GM23338 (cell line): ENCODE data around the gene GPR183. TPM values are rescaled to one million over a fixed set of nuclear protein-coding genes. Genes with fewer than 3 reads are reported as not detected.
A peak's percentile ranks its signal among the peaks of the same experiment; 100 is the strongest.

Experiments used
- ATAC-seq: fragments of 200-7000 bp; cut with Tn5 transposase; 3 replicates; pipeline ENCODE4 v1.9.1; 2020
- DNase-seq: peaks from one replicate; pipeline ENCODE4 v3.0.0-alpha.2; 2015; ENCODE audit warnings: low spot score
- H2AFZ ChIP-seq: fragments of 200-600 bp; sonication (generic); 2 replicates; pipeline ENCODE4 v1.8.0; 2016; ENCODE audit warnings: antibody characterized with exemption, mild to moderate bottlenecking, moderate library complexity
- H3F3A ChIP-seq: fragments of 200-600 bp; sonication (generic); replicated peaks from 2 replicates; pipeline ENCODE4 v1.8.0; 2017; ENCODE audit warnings: antibody characterized with exemption, mixed run types, low read depth
- H3K27ac ChIP-seq: fragments of 200-600 bp; sonication (generic); 2 replicates; pipeline ENCODE4 v1.6.1; 2016; ENCODE audit warnings: low read depth
- H3K27me3 ChIP-seq: fragments of 200-600 bp; sonication (generic); 2 replicates; pipeline ENCODE4 v1.8.0; 2016; ENCODE audit warnings: mild to moderate bottlenecking, mixed run types, moderate library complexity; ENCODE audit not compliant: insufficient read depth
- H3K36me3 ChIP-seq: fragments of 200-600 bp; sonication (generic); 2 replicates; pipeline ENCODE4 v1.8.0; 2016; ENCODE audit warnings: mild to moderate bottlenecking; ENCODE audit not compliant: insufficient read depth
- H3K4me1 ChIP-seq: fragments of 200-600 bp; sonication (generic); 2 replicates; pipeline ENCODE4 v1.8.0; 2016; ENCODE audit warnings: mild to moderate bottlenecking, moderate library complexity; ENCODE audit not compliant: insufficient read depth
- H3K4me2 ChIP-seq: fragments of 200-600 bp; sonication (generic); 2 replicates; pipeline ENCODE4 v1.7.1; 2017; ENCODE audit warnings: mixed run types
- H3K4me3 ChIP-seq: fragments of 200-600 bp; sonication (generic); 2 replicates; pipeline ENCODE4 v1.6.1; 2016; ENCODE audit warnings: mixed run types
- H3K79me2 ChIP-seq: fragments of 200-600 bp; sonication (generic); replicated peaks from 2 replicates; pipeline ENCODE4 v1.8.0; 2017; ENCODE audit warnings: mild to moderate bottlenecking; ENCODE audit not compliant: insufficient read depth
- H3K9me2 ChIP-seq: fragments of 200-600 bp; sonication (generic); 2 replicates; pipeline ENCODE4 v1.8.0; 2017; ENCODE audit not compliant: insufficient read depth
- H4K20me1 ChIP-seq: fragments of 200-600 bp; sonication (generic); replicated peaks from 2 replicates; pipeline ENCODE4 v1.8.0; 2017; ENCODE audit warnings: mild to moderate bottlenecking; ENCODE audit not compliant: insufficient read depth
- H3K27ac Mint-ChIP-seq: 2 replicates; pipeline ENCODE4 v1.8.0; 2020; ENCODE audit warnings: inconsistent platforms, mild to moderate bottlenecking, moderate library complexity, mixed read lengths
- H3K27me3 Mint-ChIP-seq: 3 replicates; pipeline ENCODE4 v1.8.0; 2022; ENCODE audit warnings: low read depth, mild to moderate bottlenecking, moderate library complexity, mixed read lengths, inconsistent platforms; ENCODE audit not compliant: insufficient read depth, poor library complexity
- H3K36me3 Mint-ChIP-seq: 3 replicates; pipeline ENCODE4 v1.8.0; 2021; ENCODE audit warnings: low read depth, mild to moderate bottlenecking, inconsistent platforms, moderate library complexity, mixed read lengths
- H3K4me1 Mint-ChIP-seq: 3 replicates; pipeline ENCODE4 v1.8.0; 2020; ENCODE audit warnings: mild to moderate bottlenecking, inconsistent platforms, mixed read lengths
- H3K4me3 Mint-ChIP-seq: 3 replicates; pipeline ENCODE4 v1.8.0; 2021; ENCODE audit warnings: moderate library complexity, mild to moderate bottlenecking, inconsistent platforms, mixed read lengths
- H3K9me3 Mint-ChIP-seq: 3 replicates; pipeline ENCODE4 v1.8.0; 2020; ENCODE audit warnings: moderate library complexity, mild to moderate bottlenecking, inconsistent platforms, mixed read lengths
- CREB1 ChIP-seq: fragments of 250-450 bp; sonication (Bioruptor Pico); IDR thresholded peaks from 2 replicates; pipeline ENCODE4 v1.5.0; 2020; ENCODE audit warnings: low read depth, mild to moderate bottlenecking, moderate library complexity
- EZH2phosphoT487 ChIP-seq: fragments of 200-600 bp; sonication (generic); IDR thresholded peaks from one replicate; pipeline ENCODE4 v1.8.1; 2018; ENCODE audit warnings: antibody characterized with exemption; ENCODE audit not compliant: unreplicated experiment
- POLR2AphosphoS5 ChIP-seq: IDR thresholded peaks from 2 replicates; pipeline ENCODE4 v1.6.1; 2016; ENCODE audit warnings: antibody characterized with exemption, low read depth
- STAT1 ChIP-seq: IDR thresholded peaks from one replicate; pipeline ENCODE4 v1.6.1; 2016; ENCODE audit warnings: antibody characterized with exemption; ENCODE audit not compliant: unreplicated experiment
- ZNF331 ChIP-seq: fragments of 250-450 bp; sonication (Bioruptor Pico); IDR thresholded peaks from 2 replicates; pipeline ENCODE4 v1.5.0; 2020; ENCODE audit warnings: low read depth, mild to moderate bottlenecking, moderate library complexity
- polyA plus RNA-seq: library from polyadenylated mRNA; unstranded; fragments of >200 nt; fragmentation: Nextera tagmentation; extraction: Ambion mirVana; gene quantifications from 2 replicates; pipeline ENCODE4 v1.2.1, GENCODE V29; 2016
- total RNA-seq: library from RNA; depleted of rRNA; stranded (reverse); fragments of >200 nt; shearing (Covaris generic); gene quantifications from 2 replicates; pipeline ENCODE4 v1.2.3, GENCODE V29; 2014
- TF ChIP-seq, protein P1 (sequence below): IDR thresholded peaks from 2 replicates; pipeline ENCODE4 v1.6.1; 2016; ENCODE audit warnings: antibody characterized with exemption

GPR183 gene
- total and polyA plus RNA-seq, 2 experiments from 2014 or later: 0.78 TPM; not detected in 1

DNA sequence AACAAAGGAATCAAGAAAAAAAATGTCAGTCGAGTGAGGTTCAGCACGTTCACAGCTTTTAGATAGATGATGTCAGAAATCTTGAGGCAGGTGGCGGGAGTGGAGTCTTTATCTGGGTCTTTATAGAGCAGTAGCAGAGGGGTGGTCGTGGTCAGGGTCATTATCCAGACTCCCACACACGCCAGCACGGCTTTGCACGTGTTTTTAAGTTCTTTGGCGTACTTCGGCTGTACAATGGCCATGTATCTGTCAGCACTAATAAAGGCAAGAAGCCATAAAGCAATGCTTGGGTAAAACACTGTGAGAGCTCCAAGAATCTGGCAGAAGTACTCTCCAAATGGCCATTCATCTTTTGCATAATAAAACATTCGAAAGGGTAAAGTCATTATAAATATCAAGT, 51.9 kb downstream of the GPR183 start:
- TF ChIP-seq, protein P1, sequence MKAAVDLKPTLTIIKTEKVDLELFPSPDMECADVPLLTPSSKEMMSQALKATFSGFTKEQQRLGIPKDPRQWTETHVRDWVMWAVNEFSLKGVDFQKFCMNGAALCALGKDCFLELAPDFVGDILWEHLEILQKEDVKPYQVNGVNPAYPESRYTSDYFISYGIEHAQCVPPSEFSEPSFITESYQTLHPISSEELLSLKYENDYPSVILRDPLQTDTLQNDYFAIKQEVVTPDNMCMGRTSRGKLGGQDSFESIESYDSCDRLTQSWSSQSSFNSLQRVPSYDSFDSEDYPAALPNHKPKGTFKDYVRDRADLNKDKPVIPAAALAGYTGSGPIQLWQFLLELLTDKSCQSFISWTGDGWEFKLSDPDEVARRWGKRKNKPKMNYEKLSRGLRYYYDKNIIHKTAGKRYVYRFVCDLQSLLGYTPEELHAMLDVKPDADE: no peak
- no peak for TF ChIP-seq EZH2phosphoT487
- Histone ChIP-seq H3K79me2 (0 out of 2 replicates have a peak, but pooled peaks cover 12% of the 10 kb centered on the region), H3K9me2 (no peaks in the 10 kb centered on the region), H3K4me3 (no peak overlapping the region), H3K27ac (no peak overlapping the region), H4K20me1 (no peaks in the 10 kb centered on the region; the same call in 1 of the 2 replicates), H3F3A (no peaks in the 10 kb centered on the region), H3K4me1 (peaks cover 8% of the 10 kb centered on the region), H3K36me3 (no peaks in the 10 kb centered on the region), H2AFZ (no peak overlapping the region), H3K27me3 (no peaks in the 10 kb centered on the region), H3K4me2 (no peak overlapping the region)
- Mint-ChIP-seq H3K27me3 (no peaks in the 10 kb centered on the region), H3K27ac (peak overlapping the region; percentile 45), H3K36me3 (peaks cover 7% of the 10 kb centered on the region; the same call in 2 of the 3 replicates), H3K4me1 (peaks cover 24% of the 10 kb centered on the region), H3K4me3 (no peak overlapping the region), H3K9me3 (no peaks in the 10 kb centered on the region)
- DNase-seq: no peak
- no peak for ATAC-seq

- Histone ChIP-seq H3K36me3 (no peaks in the 10 kb centered on the region), H3K4me3 (no peak overlapping the region), H3K4me1 (peaks cover 9% of the 10 kb centered on the region), H3K4me2 (no peak overlapping the region), H3K27ac (no peak overlapping the region; the same call in 1 of the 2 replicates), H4K20me1 (no peaks in the 10 kb centered on the region; the same call in 1 of the 2 replicates), H3F3A (no peaks in the 10 kb centered on the region), H3K9me2 (no peaks in the 10 kb centered on the region), H3K79me2 (0 out of 2 replicates have a peak, but pooled peaks cover 12% of the 10 kb centered on the region), H3K27me3 (no peaks in the 10 kb centered on the region), H2AFZ (no peak overlapping the region)
- TF ChIP-seq STAT1 (no peak), ZNF331 (CRISPR knock-in tag) (no peak), CREB1 (CRISPR knock-in tag) (no peak)
- H3K36me3 Mint-ChIP-seq: peaks cover 7% of the 10 kb centered on the region; the same call in 2 of the 3 replicates
- H3K27me3 Mint-ChIP-seq: no peaks in the 10 kb centered on the region
- no peaks in the 10 kb centered on the region for H3K9me3 Mint-ChIP-seq
- no peak for ATAC-seq
- H3K4me1 Mint-ChIP-seq: peaks cover 19% of the 10 kb centered on the region
- no peak for DNase-seq
- no peak overlapping the region for H3K4me3 Mint-ChIP-seq
- peak overlapping the region; percentile 45 for H3K27ac Mint-ChIP-seq
These were observed 52.4 kb downstream of the GPR183 start for GRCh38 chr13:99254830-99255229.

DNA sequence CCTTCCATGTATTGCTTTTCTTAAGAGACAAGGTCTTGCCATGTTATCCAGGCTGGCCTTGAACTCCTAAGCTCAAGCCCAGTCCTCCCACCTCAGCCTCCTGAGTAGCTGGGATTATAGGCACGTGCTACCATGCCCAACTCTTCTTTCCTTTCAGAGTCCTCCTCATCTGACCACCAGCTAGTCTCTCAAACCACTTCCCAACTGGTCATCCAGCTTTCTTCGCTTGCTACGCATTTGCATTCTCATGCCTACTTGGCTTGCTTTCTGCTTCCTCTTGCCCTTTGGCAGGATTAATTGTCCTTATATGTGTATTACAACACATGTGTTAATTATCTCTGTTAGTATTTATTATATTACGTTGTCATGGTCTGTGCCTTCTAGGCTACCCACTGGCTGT, 55.3 kb downstream of the GPR183 start:
- Histone ChIP-seq H3K36me3 (no peaks in the 10 kb centered on the region), H3K27ac (no peak overlapping the region), H2AFZ (no peak overlapping the region), H3K27me3 (no peaks in the 10 kb centered on the region), H3K4me2 (0 out of 2 replicates have a peak overlapping the region, but pooled peaks have one; percentile 25), H3K9me2 (no peaks in the 10 kb centered on the region), H3F3A (no peaks in the 10 kb centered on the region), H3K4me1 (peaks cover 9% of the 10 kb centered on the region), H3K4me3 (no peak overlapping the region), H4K20me1 (no peaks in the 10 kb centered on the region; the same call in 1 of the 2 replicates), H3K79me2 (0 out of 2 replicates have a peak, but pooled peaks cover 10% of the 10 kb centered on the region)
- Mint-ChIP-seq H3K27me3 (no peaks in the 10 kb centered on the region), H3K4me3 (no peak overlapping the region), H3K27ac (no peak overlapping the region), H3K4me1 (peaks cover 14% of the 10 kb centered on the region), H3K9me3 (no peaks in the 10 kb centered on the region; the same call in 2 of the 3 replicates), H3K36me3 (peaks cover 29% of the 10 kb centered on the region)
- ATAC-seq (no peak), DNase-seq (no peak)
- TF ChIP-seq POLR2AphosphoS5: no peak
